Endometrial microvascular endothelial cells (primary cell): Measurements from ENCODE around the gene GSTT4. TPM values are rescaled to one million over a fixed set of nuclear protein-coding genes. Genes with fewer than 3 reads are reported as not detected.

Source experiments
- in situ Hi-C: cut with HindIII; loops from 2 replicates; pipeline ENCODE4 v1.10.0; 2017; ENCODE audit warnings: low sequenced_read_pairs, low pct_unique_long_range_greater_than_20kb; ENCODE audit errors: inconsistent ontology term
- total RNA-seq: library from RNA; depleted of rRNA; stranded (reverse); fragments of >200 nt; gene quantifications from one replicate; pipeline ENCODE4 v1.2.3, GENCODE V29; 2015; ENCODE audit errors: inconsistent ontology term

The GSTT4 gene
- total RNA-seq, 1 donor from 2014 or later = not detected

GRCh38 chr22:24026733-24027132, 21.5 kb upstream of the GSTT4 start:
- in situ Hi-C loops = no loop called here

DNA sequence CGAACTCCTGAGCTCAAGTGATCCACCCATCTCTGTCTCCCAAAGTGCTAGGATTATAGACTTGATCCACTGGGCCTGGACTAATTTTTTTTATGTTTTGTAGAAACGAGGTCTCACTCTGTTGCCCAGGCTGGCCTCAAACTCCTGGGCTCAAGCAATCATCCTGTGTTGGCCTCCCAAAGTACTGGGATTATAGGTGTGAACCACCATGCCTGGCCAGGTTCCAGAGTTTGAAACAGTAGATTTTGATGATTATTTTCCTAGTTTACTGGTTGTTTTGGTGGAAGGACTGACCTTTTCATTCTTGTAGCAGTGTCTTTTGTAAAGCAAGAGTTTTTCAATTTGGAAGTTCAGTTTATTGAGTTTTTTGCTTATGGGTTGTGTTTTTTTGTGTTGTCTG, 20.8 kb upstream of the GSTT4 start:
- in situ Hi-C loops = no loop called here

DNA sequence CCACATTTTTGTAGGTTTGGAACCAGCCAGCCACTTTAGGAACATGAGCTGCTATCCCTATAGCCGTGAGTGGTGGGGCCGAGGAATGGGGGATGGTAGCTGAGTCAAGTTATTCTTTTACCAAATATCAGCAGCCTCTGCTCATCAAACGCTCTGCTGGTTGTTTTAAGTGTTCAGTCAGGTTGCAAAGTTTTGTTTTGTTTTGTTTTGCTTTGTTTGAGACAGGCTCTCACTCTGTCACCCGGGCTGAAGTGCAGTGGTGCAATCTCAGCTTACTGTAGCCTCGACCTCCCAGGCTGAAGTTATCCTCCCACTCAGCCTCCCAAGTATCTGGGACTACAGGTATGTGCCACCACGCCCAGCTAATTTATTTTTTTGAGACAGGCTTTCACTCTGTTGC, 20.2 kb upstream of the GSTT4 start:
- in situ Hi-C loops = no loop called here

DNA sequence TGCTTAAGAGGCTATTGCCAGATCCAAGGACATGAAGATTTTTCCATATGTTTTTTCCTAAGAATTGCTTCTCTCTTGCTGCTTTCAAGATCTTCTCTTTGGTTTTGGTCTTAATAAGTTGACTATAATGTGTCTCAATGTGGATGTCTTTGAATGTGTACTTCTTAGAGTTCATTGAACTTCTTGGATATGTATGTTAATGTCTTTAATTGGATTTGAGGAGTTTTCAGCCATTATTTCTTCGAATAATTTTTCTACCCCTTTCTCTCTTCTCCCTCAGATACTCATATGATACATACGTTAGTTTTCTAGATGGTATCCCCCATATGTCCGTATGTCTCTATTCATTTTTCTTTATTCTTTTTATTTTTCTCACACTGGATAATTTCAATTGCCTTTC, 19.1 kb upstream of the GSTT4 start:
- in situ Hi-C loops = no loop called here

DNA sequence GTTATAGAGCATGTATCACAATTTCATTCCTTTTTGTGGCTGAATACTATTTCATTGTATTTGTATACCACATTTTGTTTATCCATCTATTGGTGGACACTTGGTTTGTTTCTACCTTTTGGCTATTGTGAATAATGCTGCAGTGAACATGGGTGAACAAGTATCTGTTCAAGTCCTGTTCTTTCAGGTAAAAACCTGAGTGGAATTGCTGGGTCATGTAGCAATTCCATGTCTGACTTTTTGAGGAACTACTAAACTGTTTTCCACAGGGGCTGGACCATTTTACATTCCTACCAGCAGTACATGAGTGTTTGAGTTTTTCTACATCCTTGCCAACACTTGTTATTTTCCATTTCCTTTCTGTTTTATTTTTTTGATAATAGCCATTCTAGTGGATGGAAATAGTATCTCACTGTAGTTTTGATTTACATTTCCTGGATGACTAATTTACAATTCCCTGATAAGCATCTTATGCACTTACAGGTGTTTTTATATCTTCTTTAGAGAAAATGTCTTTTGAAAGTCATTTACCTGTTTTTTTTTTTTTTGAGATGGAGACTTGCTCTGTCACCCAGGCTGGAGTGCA, 18.0 kb upstream of the GSTT4 start:
- in situ Hi-C loops = no loop called here

- in situ Hi-C loops = no loop called here
Observed at GRCh38 chr22:24021304-24021703, 16.1 kb upstream of the GSTT4 start.

GRCh38 chr22:24016156-24016555, 10.9 kb upstream of the GSTT4 start:
- in situ Hi-C loops = no loop called here

DNA sequence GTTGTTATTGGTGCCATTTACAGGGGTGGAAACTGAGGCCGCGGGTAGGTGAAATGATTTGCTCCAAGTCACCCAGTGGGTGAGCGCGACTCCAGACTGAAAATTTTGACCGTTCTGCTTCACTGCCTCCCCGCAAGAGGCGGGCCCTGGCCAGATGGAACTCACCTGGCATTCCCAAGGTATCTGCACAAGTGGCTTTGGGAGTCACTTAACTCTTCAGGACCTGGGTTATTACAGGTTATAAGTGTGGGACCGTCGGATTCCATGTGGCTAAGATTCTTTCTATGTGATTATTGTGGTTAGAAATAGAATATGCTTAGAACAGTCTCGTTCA, 6.4 kb upstream of the GSTT4 start:
- in situ Hi-C loops = no loop called here

GRCh38 chr22:24010018-24010391, 4.8 kb upstream of the GSTT4 start:
- in situ Hi-C loops = no loop called here

- in situ Hi-C loops = no loop called here
Observed at GRCh38 chr22:24009227-24010017, 4.2 kb upstream of the GSTT4 start.

DNA sequence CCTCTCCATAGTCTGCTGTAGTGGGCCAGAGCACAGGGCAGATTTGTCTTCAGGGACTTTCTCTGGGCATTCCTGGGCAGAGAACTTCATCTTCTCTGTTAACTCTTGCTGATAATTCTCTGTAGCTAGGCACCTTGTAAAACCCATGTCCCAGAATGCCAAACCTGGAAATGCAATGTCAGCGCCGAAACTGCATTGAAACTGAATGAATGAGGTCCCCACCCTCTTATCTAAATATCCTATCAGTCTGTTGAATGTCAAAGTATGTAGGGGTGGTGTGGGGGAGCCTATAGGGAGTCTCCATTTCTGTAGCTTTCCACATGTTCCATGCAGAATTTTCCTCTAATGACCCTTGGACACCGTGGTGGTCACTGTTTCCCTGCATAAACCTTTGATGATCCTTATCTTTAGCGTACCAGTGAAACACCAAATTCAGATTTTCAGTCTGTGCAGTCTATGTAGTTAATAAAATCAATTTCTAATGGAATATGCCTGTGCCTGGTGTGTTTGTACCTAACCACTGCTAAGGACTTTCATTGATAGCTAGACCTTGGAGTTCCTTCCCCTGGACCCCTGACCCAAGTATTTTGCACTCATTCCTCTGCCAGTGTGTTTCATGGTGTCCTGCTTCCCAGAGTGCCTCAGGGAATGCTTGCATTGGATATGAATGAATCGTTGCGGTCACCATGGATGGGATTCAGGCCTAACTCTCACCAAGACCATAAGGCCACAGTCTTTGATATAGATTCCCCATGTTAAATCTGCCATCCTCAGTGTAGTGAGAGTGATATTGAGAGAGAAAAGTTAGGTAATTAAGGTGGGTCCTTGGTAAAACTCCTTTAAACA, 3.4 kb upstream of the GSTT4 start:
- in situ Hi-C loops = no loop called here

DNA sequence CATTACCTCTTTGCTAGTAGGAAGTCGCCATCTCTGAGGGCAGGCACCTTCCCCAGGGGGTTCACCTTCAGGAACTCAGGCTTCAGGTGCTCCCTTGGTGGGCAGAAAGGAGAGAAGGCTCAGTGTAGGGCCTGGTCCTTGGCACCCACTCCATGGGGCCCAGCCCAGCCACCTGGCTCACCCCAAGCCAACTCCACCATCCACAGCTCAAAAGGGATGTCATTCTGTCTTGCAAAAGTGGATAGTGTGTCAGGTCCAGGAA, 2.7 kb upstream of the GSTT4 start:
- in situ Hi-C loops = no loop called here

- in situ Hi-C loops = no loop called here
Observed at GRCh38 chr22:24007253-24008021, 2.2 kb upstream of the GSTT4 start.

- in situ Hi-C loops = no loop called here
Observed at GRCh38 chr22:24006914-24007214, 1.6 kb upstream of the GSTT4 start.

- in situ Hi-C loops = no loop called here
Observed at GRCh38 chr22:24006207-24006913, 1.1 kb upstream of the GSTT4 start.

- in situ Hi-C loops = no loop called here
Observed at GRCh38 chr22:24003887-24004286, 1.4 kb downstream of the GSTT4 start.

GRCh38 chr22:24002851-24003250, 2.4 kb downstream of the GSTT4 start:
- in situ Hi-C loops = no loop called here

DNA sequence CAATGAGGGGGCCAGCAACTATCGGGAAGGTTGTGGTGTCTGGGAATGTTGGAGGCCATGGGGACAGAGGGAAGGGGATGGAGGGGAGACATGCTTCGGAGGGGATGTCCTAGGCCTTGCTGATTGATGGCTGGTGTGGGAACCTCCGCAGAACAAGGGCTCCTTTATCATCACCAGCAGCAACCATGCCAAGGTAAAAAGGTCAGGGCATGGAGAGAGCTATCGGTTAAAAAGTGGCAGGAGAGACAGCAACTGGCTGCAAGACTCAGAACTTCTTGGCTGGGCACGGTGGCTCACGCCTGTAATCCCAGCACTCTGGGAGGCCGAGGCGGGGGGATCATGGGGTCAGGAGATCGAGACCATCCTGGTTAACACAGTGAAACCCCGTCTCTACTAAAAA, 3.0 kb downstream of the GSTT4 start:
- in situ Hi-C loops = no loop called here

DNA sequence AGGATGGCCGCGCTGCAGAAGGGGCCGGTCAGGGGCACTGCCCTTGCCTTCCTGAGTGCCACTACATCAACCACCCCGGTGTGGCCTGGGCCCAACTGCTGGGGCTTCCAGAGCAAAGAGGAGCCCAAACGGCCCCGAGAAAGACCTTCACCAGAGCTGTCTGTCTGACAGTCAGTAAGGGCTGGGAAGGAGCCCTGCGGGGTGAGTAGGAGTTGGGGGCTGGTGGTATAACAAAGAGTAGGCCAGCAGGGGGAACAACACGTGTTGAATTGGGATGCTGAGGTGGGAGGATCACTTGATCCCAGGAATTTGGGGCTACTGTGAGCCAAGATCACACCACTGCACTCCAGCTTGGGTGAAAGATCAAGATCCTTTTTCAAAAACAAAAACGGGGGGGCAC, 3.9 kb downstream of the GSTT4 start:
- in situ Hi-C loops = no loop called here
